H1 (cell line): ENCODE data around the gene DMPK. TPM values are rescaled to one million over a fixed set of nuclear protein-coding genes. Genes with fewer than 3 reads are reported as not detected.

ENCODE experiments used
- CTCF ChIA-PET: fragments of 300-600 bp; sonication (Branson Sonifier 250); formaldehyde crosslinking; loops from one replicate; lab custom pipeline; 2021; ENCODE audit not compliant: partially characterized antibody; lab: Charles Lee
- POLR2A ChIA-PET: fragments of 300-600 bp; sonication (Branson Sonifier 250); formaldehyde crosslinking; loops from one replicate; lab custom pipeline; 2021; ENCODE audit warnings: inconsistent platforms; ENCODE audit not compliant: partially characterized antibody; lab: Charles Lee
- DNase-seq, 2 experiments: peaks; one replicate each; pipeline versions ENCODE4 v3.0.0 to v3.0.0-alpha.2; 2010 to 2022; ENCODE audit warnings: low spot score in 2 of 2, low read depth in 1 of 2, mixed read lengths in 1 of 2
- FAIRE-seq: peaks from 2 replicates; lab custom pipeline; 2011; peaks lifted over from hg19 to GRCh38; lab: Jason Lieb, UNC
- H2AFZ ChIP-seq: 2 replicates; pipeline ENCODE4 v1.8.1; 2012; ENCODE audit warnings: low read length, inconsistent platforms
- H2AK5ac ChIP-seq: 2 replicates; pipeline ENCODE4 v1.6.1; 2013; ENCODE audit warnings: low read depth, low read length
- H2BK120ac ChIP-seq: replicated peaks from 2 replicates; pipeline ENCODE3; 2013; ENCODE audit warnings: low read depth, low read length, inconsistent platforms
- H2BK12ac ChIP-seq: 2 replicates; pipeline ENCODE4 v1.6.1; 2013; ENCODE audit warnings: low read depth, low read length
- H2BK15ac ChIP-seq: 2 replicates; pipeline ENCODE4 v1.6.1; 2013; ENCODE audit warnings: low read length
- H2BK20ac ChIP-seq: 2 replicates; pipeline ENCODE4 v1.6.1; 2013; ENCODE audit warnings: low read length
- H2BK5ac ChIP-seq: 2 replicates; pipeline ENCODE4 v1.6.1; 2013; ENCODE audit warnings: low read depth, low read length
- H3K14ac ChIP-seq: 2 replicates; pipeline ENCODE4 v1.6.1; 2013; ENCODE audit warnings: inconsistent platforms; ENCODE audit not compliant: insufficient read length
- H3K18ac ChIP-seq: 2 replicates; pipeline ENCODE4 v1.6.1; 2013; ENCODE audit warnings: low read length; ENCODE audit errors: extremely low read depth
- H3K23ac ChIP-seq: 2 replicates; pipeline ENCODE4 v1.6.1; 2013; ENCODE audit warnings: inconsistent platforms; ENCODE audit not compliant: insufficient read length
- H3K23me2 ChIP-seq: 2 replicates; pipeline ENCODE4 v1.6.1; 2013; ENCODE audit warnings: low read depth, low read length
- H3K27ac ChIP-seq: 2 replicates; pipeline ENCODE4 v1.6.1; 2011; ENCODE audit warnings: low read depth, low read length, inconsistent platforms
- H3K27me3 ChIP-seq, 4 experiments: replicated peaks in 1 of 4; 1 replicate in 1 of 4; 2 replicates in 3 of 4; pipeline versions ENCODE4 v1.6.1 to v1.8.1; 2011 to 2013; ENCODE audit warnings: low read length in 3 of 4, mild to moderate bottlenecking in 3 of 4, inconsistent platforms in 2 of 4, mixed read lengths in 2 of 4, moderate library complexity in 1 of 4; ENCODE audit not compliant: control insufficient read depth in 3 of 4, insufficient read depth in 3 of 4; ENCODE audit errors: extremely low read depth in 1 of 4
- H3K36me3 ChIP-seq, 4 experiments: 2 replicates each; pipeline versions ENCODE4 v1.6.1 to v1.8.1; 2011 to 2013; ENCODE audit warnings: mild to moderate bottlenecking in 4 of 4, low read length in 3 of 4, moderate library complexity in 2 of 4, control low read depth in 1 of 4, inconsistent platforms in 1 of 4; ENCODE audit not compliant: insufficient read depth in 4 of 4, control insufficient read depth in 2 of 4
- H3K4ac ChIP-seq: replicated peaks from 2 replicates; pipeline ENCODE3; 2013; ENCODE audit warnings: low read length, low read depth, mixed read lengths, inconsistent platforms; ENCODE audit not compliant: insufficient read length
- H3K4me1 ChIP-seq, 4 experiments: replicated peaks in 1 of 4; 1 replicate in 1 of 4; 2 replicates in 3 of 4; pipeline versions ENCODE4 v1.6.1 to v1.8.1; 2011 to 2013; ENCODE audit warnings: low read length in 3 of 4, inconsistent platforms in 2 of 4, mixed read lengths in 1 of 4; ENCODE audit not compliant: insufficient read depth in 4 of 4, control insufficient read depth in 3 of 4
- H3K4me2 ChIP-seq, 2 experiments: 2 replicates each; pipeline versions ENCODE4 v1.6.1 to v1.8.1; 2011 to 2013; ENCODE audit warnings: low read depth in 2 of 2, low read length in 2 of 2, control low read depth in 1 of 2, inconsistent platforms in 1 of 2, mild to moderate bottlenecking in 1 of 2; ENCODE audit not compliant: insufficient read depth in 1 of 2
- H3K4me3 ChIP-seq, 4 experiments: fragments of 200-600, 300-600 bp in 1 of 4; sonication (generic), shearing (Covaris generic), sonication (Bioruptor Twin) in 1 of 4; 2 replicates each; pipeline versions ENCODE4 v1.5.1 to v1.8.1; 2011 to 2016; ENCODE audit warnings: low read length in 4 of 4, low read depth in 3 of 4, control low read depth in 2 of 4, inconsistent platforms in 2 of 4, mild to moderate bottlenecking in 2 of 4, mixed read lengths in 1 of 4, moderate library complexity in 1 of 4; ENCODE audit not compliant: insufficient read depth in 2 of 4; ENCODE audit errors: extremely low read depth in 1 of 4
- H3K56ac ChIP-seq: replicated peaks from 2 replicates; pipeline ENCODE3; 2013; ENCODE audit warnings: low read depth, mild to moderate bottlenecking, mixed read lengths, low read length, inconsistent platforms; ENCODE audit not compliant: insufficient read length
- H3K79me1 ChIP-seq: 2 replicates; pipeline ENCODE4 v1.6.1; 2013; ENCODE audit warnings: low read depth, low read length, control low read depth
- H3K79me2 ChIP-seq, 2 experiments: 2 replicates each; pipeline versions ENCODE4 v1.6.1 to v1.8.1; 2012 to 2013; ENCODE audit warnings: low read length in 2 of 2, mild to moderate bottlenecking in 2 of 2, inconsistent platforms in 1 of 2; ENCODE audit not compliant: insufficient read depth in 2 of 2, control insufficient read depth in 1 of 2
- H3K9ac ChIP-seq, 4 experiments: replicated peaks in 1 of 4; 1 replicate in 1 of 4; 2 replicates in 3 of 4; pipeline versions ENCODE4 v1.6.1 to v1.8.1; 2011 to 2013; ENCODE audit warnings: low read depth in 3 of 4, low read length in 3 of 4, control low read depth in 2 of 4, mild to moderate bottlenecking in 2 of 4, moderate library complexity in 2 of 4, inconsistent platforms in 1 of 4; ENCODE audit errors: extremely low read depth in 1 of 4
- H3K9me3 ChIP-seq, 2 experiments: 2 replicates each; pipeline versions ENCODE4 v1.6.1 to v1.8.1; 2012 to 2013; ENCODE audit warnings: mild to moderate bottlenecking in 2 of 2, moderate library complexity in 2 of 2, control low read depth in 1 of 2, inconsistent platforms in 1 of 2, low read depth in 1 of 2, low read length in 1 of 2, mixed read lengths in 1 of 2; ENCODE audit not compliant: insufficient read depth in 2 of 2
- H4K20me1 ChIP-seq, 2 experiments: replicated peaks in 1 of 2; 2 replicates each; pipeline versions ENCODE3 to v1.8.1; 2011 to 2013; ENCODE audit warnings: inconsistent platforms in 2 of 2, low read length in 2 of 2, mild to moderate bottlenecking in 1 of 2; ENCODE audit not compliant: insufficient read depth in 2 of 2, control insufficient read depth in 1 of 2
- H4K5ac ChIP-seq: 2 replicates; pipeline ENCODE4 v1.6.1; 2013; ENCODE audit warnings: low read length, low read depth, mixed read lengths, inconsistent platforms; ENCODE audit not compliant: insufficient read length
- H4K8ac ChIP-seq: 2 replicates; pipeline ENCODE4 v1.8.0; 2013; ENCODE audit warnings: mild to moderate bottlenecking, moderate library complexity, low read length, inconsistent platforms; ENCODE audit not compliant: insufficient read depth; ENCODE audit errors: extremely low read depth
- H4K91ac ChIP-seq: replicated peaks from 2 replicates; pipeline ENCODE3; 2013; ENCODE audit warnings: low read length, mixed read lengths, inconsistent platforms; ENCODE audit not compliant: insufficient read length
- BRCA1 ChIP-seq: IDR thresholded peaks from 2 replicates; pipeline ENCODE4 v1.6.1; 2012; ENCODE audit warnings: low read depth, low read length, improper control_type of control experiment
- POLR2A ChIP-seq, 2 experiments: IDR thresholded peaks; 1 replicate in 1 of 2; 2 replicates in 1 of 2; pipeline ENCODE4 v1.6.1; 2011; ENCODE audit warnings: low read depth in 2 of 2, low read length in 2 of 2, mild to moderate bottlenecking in 2 of 2; ENCODE audit errors: control extremely low read depth in 1 of 2
- POLR2AphosphoS5 ChIP-seq: IDR thresholded peaks from 2 replicates; pipeline ENCODE4 v1.6.1; 2011; ENCODE audit warnings: low read depth, low read length
- RNF2 ChIP-seq: fragments of 200-900, 300-1000 bp; sonication (generic); IDR thresholded peaks from 2 replicates; pipeline ENCODE4 v1.7.1; 2016; ENCODE audit warnings: borderline replicate concordance, low read depth, mild to moderate bottlenecking, antibody characterized with exemption, low read length; ENCODE audit not compliant: poor library complexity, severe bottlenecking; ENCODE audit errors: missing control alignments
- SAP30 ChIP-seq: fragments of 300-600 bp; sonication (generic); IDR thresholded peaks from 2 replicates; pipeline ENCODE4 v1.7.1; 2012; ENCODE audit warnings: low read length, moderate library complexity, mild to moderate bottlenecking, inconsistent platforms; ENCODE audit not compliant: insufficient read depth, insufficient replicate concordance
- SIX5 ChIP-seq: IDR thresholded peaks from 2 replicates; pipeline ENCODE4 v1.6.1; 2011; ENCODE audit warnings: mild to moderate bottlenecking, low read depth, low read length
- SRF ChIP-seq: IDR thresholded peaks from 2 replicates; pipeline ENCODE4 v1.6.1; 2011; ENCODE audit warnings: mild to moderate bottlenecking, low read depth, low read length, moderate library complexity
- WGBS, 2 experiments: shearing (Covaris generic) in 1 of 2; methylation state at CpG; one replicate each; pipeline versions ENCODE4 v1.1.6 to v1.1.7; 2013 to 2015; ENCODE audit warnings: low lambda C conversion rate in 2 of 2, mixed read lengths in 2 of 2, inconsistent platforms in 1 of 2, low coverage in 1 of 2, missing lambda C conversion rate in 1 of 2; ENCODE audit not compliant: insufficient replicate concordance in 2 of 2, insufficient coverage in 1 of 2, insufficient read length in 1 of 2; ENCODE audit errors: extremely low coverage in 1 of 2, missing lambda C conversion rate in 1 of 2; 5-methylcytosine and 5-hydroxymethylcytosine counted together
- polyA plus RNA-seq, 7 experiments: library from polyadenylated mRNA; depleted of rRNA in 3 of 7; stranded (reverse) in 5 of 7; unstranded in 2 of 7; fragments of >200 nt in 5 of 7; fragments of 200-250 nt in 2 of 7; gene quantifications; 1 replicate in 5 of 7; 2 replicates in 1 of 7; 4 replicates in 1 of 7; pipeline versions ENCODE4 v1.2.1 to v1.2.3, GENCODE V29; 2011 to 2013; ENCODE audit warnings: missing spikeins in 2 of 7, mixed read lengths in 2 of 7
- total RNA-seq: library from RNA; stranded (reverse); fragmentation: NEBNext Ultra II Directional; extraction: Animal tissue kit (Norgen Biotek cat#: 25700); gene quantifications from 2 replicates; pipeline ENCODE4 v1.2.1, GENCODE V29; 2021
- TF ChIP-seq, protein P1 (sequence below): IDR thresholded peaks from 2 replicates; pipeline ENCODE4 v1.6.1; 2012; ENCODE audit warnings: low read length, inconsistent platforms

DMPK gene
- total and polyA plus RNA-seq, 2 of the 8 experiments (the other 6 are each of a cell fraction or from before 2014, with no cell fraction given), result 13.7 to 27.4 TPM

DNA sequence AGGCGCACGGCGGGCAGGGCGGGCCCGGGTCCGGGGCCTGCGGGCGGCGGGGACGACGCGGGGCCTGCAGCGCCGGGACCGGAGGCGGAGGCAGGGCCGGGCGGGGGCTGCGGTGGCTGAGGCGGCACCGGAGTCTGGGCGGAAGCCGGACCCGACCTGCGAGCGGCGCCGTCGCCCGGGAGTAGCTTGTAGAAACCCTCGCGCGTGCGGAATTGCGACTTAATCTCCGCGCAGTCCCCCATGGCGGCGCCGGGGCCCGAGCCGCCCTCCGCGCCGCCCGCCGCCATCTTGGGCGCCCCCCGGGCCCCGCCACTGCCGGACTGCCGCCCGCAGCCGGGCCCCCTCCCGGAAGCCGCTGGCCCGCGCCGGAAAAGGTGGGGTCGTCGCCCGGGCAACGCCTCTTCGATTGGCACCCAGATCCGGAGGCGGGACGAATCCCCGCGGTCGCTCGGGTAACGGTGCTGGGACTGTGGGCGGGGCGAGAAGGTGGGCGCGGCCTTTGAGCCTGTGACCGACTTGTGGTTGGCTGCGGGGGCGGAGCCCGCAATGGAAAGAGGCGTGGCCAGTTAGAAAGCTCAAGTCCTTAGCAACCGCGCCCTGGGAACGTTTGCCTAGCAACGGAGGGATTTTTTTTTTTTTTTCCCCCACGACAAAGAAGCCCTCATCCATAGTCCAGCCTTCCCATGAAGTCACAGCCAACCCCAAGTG is 10.3 kb upstream of the DMPK start, which contains the start of gene DMWD:
Gene DMWD, minus strand, starts transcription at position 376 of the 708 bp plus-strand sequence. Its CDS starts 89 bp downstream, at position 287.
- H3K4me1 ChIP-seq, result peaks cover 0 to 6% (median 4%) of the 10 kb centered on the region in 4 experiments; a peak in 3 of 7 replicates
- 1% methylated on average over 34 of the region's 86 CpGs; no CpG with 5 or more reads in 1 of the 2 experiments for WGBS, 2 experiments
- H2BK15ac ChIP-seq, result no peak within 1 kb of the TSS
- H4K91ac ChIP-seq, result no peak within 1 kb of the TSS
- CTCF ChIA-PET, result interaction anchor here (0.6 to 2.1 kb wide), 9 partner anchors 9 to 149 kb away, joined by 3 to 7 read pairs (median 4); partner anchors contain the start of genes IRF2BP1 and SIX5
- H2BK120ac ChIP-seq, result no peak within 1 kb of the TSS
- peak; percentile 97 to 100 for DNase-seq
- no peaks in the 10 kb centered on the region for H3K27me3 ChIP-seq
- H2AFZ ChIP-seq, result no peak within 1 kb of the TSS; the same call in 1 of the 2 replicates
- FAIRE-seq, result peak; percentile 69
- H4K8ac ChIP-seq, result peak within 1 kb of the TSS; percentile 98
- peak within 1 kb of the TSS; percentile 75 for H4K5ac ChIP-seq
- peaks cover 0 to 12% of the 10 kb centered on the region in 2 experiments; a peak in 2 of 4 replicates for H3K79me2 ChIP-seq
- no peaks in the 10 kb centered on the region for H3K9me3 ChIP-seq
- no peak within 1 kb of the TSS for H2BK20ac ChIP-seq
- peaks cover 0 to 7% of the 10 kb centered on the region in 2 experiments for H4K20me1 ChIP-seq
- H2BK12ac ChIP-seq, result 0 out of 2 replicates have a peak within 1 kb of the TSS, but pooled peaks have one; percentile 31
- H3K4ac ChIP-seq, result no peak within 1 kb of the TSS
- H3K4me2 ChIP-seq, result peak within 1 kb of the TSS; percentile 95 to 99
- no peak within 1 kb of the TSS for H3K23ac ChIP-seq
- H3K79me1 ChIP-seq, result peaks cover 10% of the 10 kb centered on the region
- peak within 1 kb of the TSS; percentile 92 for H3K56ac ChIP-seq
- POLR2A ChIA-PET, result interaction anchor here (0.6 to 4.3 kb wide), 19 partner anchors 11 to 475 kb away, joined by 3 to 39 read pairs (median 4); partner anchors contain the start of genes DMPK, FOXA3, QPCTL and RSPH6A
- peak within 1 kb of the TSS; percentile 80 to 98 (median 92) for H3K9ac ChIP-seq
- peak within 1 kb of the TSS; percentile 67 to 100 (median 86) for H3K4me3 ChIP-seq
- peak within 1 kb of the TSS; percentile 83; the same call in 1 of the 2 replicates for H3K27ac ChIP-seq
- no peak within 1 kb of the TSS; the same call in 1 of the 2 replicates for H3K18ac ChIP-seq
- no peak within 1 kb of the TSS for H2BK5ac ChIP-seq
- no peak within 1 kb of the TSS for H3K14ac ChIP-seq
- H3K36me3 ChIP-seq, result peaks cover 0 to 14% (median 10%) of the 10 kb centered on the region in 4 experiments; a peak in 6 of 8 replicates
- peaks cover 4% of the 10 kb centered on the region; the same call in 1 of the 2 replicates for H3K23me2 ChIP-seq
- H2AK5ac ChIP-seq, result no peak within 1 kb of the TSS
- TF ChIP-seq, protein P1, sequence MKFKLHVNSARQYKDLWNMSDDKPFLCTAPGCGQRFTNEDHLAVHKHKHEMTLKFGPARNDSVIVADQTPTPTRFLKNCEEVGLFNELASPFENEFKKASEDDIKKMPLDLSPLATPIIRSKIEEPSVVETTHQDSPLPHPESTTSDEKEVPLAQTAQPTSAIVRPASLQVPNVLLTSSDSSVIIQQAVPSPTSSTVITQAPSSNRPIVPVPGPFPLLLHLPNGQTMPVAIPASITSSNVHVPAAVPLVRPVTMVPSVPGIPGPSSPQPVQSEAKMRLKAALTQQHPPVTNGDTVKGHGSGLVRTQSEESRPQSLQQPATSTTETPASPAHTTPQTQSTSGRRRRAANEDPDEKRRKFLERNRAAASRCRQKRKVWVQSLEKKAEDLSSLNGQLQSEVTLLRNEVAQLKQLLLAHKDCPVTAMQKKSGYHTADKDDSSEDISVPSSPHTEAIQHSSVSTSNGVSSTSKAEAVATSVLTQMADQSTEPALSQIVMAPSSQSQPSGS, result no peak
- no peak for TF ChIP-seq SRF
- TF ChIP-seq RNF2, result no peak
- TF ChIP-seq SIX5, result no peak
- no peak for TF ChIP-seq SAP30
- no peak for TF ChIP-seq POLR2AphosphoS5
- TF ChIP-seq BRCA1, result no peak
- peak in 1 of 2 experiments; percentile 80; a peak in 1 of 3 replicates for TF ChIP-seq POLR2A (IDR thresholded peaks at IDR 0.05; ENCODE audit: control extremely low read depth in 1 of 2, low read depth in 2 of 2, low read length in 2 of 2)
